Right lobe of liver (tissue), 4 donors: Measurements from ENCODE around the gene CACNB1.

Experiments used
- CTCF ChIP-seq, 4 donors: fragments of 200-600 bp in 3 of 4; fragments of 450-650 bp in 1 of 4; IDR thresholded peaks; one replicate each; pipeline versions ENCODE4 v1.5.1 to v1.8.0; 2016 to 2022; ENCODE audit warnings: antibody characterized with exemption in 4 of 4, mild to moderate bottlenecking in 2 of 4
- POLR2A ChIP-seq: fragments of 450-650 bp; IDR thresholded peaks from one replicate; pipeline ENCODE4 v1.6.1; 2017; ENCODE audit warnings: antibody characterized with exemption, mild to moderate bottlenecking
- donor health status: DM: no; HTN: no; CAD: no.
- donor health status: DM: no; HTN: no; CAD: no.
- donor health status: DM: no; HTN: yes; CAD: no.

DNA sequence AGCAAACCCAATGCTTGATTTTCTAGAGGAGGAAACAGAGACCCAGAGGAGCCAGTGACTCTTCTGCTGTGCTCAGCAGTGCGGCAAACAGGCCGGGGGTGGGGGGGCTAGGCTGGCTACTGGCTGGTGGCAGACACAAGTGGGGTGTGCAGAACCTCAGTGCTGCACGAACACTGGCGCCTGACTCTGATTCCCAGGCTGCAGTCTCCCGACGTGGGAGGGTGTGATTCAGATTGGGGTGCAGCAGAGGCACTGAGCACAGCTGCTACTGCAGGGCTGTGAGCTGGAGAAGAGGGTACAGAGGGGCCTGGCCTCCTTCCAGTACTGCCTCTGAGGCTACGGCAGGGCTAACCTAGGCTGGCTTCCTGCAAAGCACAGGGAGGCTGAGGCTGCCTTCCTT, 10.7 kb upstream of the CACNB1 start:
- TF ChIP-seq CTCF (IDR thresholded peaks at IDR 0.05) (no peak), POLR2A (no peak)
